ENCODE results near the gene RERE. TPM values are rescaled to one million over a fixed set of nuclear protein-coding genes. Genes with fewer than 3 reads are reported as not detected.
A peak's percentile ranks its signal among the peaks of the same experiment; 100 is the strongest.

Gene RERE
- total and polyA plus RNA-seq, 11 donors, result 53.5 to 236 (median 121) TPM

DNA sequence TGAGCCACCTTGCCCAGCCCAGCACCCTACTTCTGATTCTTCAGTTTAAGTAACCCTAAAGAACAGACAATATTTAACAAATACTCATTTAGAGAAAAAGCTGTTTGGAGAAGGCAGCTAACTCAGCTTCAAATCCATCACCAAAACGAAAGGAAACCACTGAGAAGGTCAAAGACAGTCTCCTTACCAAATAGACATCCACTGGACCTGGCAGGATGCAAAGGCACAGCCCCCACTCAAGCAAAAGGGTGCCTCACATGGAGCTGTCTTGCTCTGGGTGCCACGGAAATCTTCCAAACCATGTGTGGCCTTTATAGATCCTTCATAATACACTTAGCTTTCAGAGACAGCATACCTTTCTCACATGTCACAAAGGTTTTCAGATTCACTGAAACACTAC is 165.5 kb downstream of the RERE start:
- Histone ChIP-seq H3K4me1 (peaks cover 2 to 45% (median 35%) of the 10 kb centered on the region in 12 donors), H3K27me3 (no peaks in the 10 kb centered on the region), H3K27ac (peak overlapping the region; percentile 13 to 80 (median 64)), H3K4me3 (no peak overlapping the region), H3K36me3 (peaks cover 0 to 8% (median 0%) of the 10 kb centered on the region in 9 donors), H3K9me3 (no peaks in the 10 kb centered on the region)
- intact Hi-C loops (cut with DNase I), result no loop called here
- ATAC-seq (peak in 3 of 4 donors; percentile 22 to 36 (median 23)), DNase-seq (no peak)
- WGBS, 4 donors, result 30 to 55% (median 41%) methylated on average over 2 of the region's 2 CpGs
- TF ChIP-seq POLR2A (IDR thresholded peaks at IDR 0.05), result no peak
- TF ChIP-seq, protein P1, sequence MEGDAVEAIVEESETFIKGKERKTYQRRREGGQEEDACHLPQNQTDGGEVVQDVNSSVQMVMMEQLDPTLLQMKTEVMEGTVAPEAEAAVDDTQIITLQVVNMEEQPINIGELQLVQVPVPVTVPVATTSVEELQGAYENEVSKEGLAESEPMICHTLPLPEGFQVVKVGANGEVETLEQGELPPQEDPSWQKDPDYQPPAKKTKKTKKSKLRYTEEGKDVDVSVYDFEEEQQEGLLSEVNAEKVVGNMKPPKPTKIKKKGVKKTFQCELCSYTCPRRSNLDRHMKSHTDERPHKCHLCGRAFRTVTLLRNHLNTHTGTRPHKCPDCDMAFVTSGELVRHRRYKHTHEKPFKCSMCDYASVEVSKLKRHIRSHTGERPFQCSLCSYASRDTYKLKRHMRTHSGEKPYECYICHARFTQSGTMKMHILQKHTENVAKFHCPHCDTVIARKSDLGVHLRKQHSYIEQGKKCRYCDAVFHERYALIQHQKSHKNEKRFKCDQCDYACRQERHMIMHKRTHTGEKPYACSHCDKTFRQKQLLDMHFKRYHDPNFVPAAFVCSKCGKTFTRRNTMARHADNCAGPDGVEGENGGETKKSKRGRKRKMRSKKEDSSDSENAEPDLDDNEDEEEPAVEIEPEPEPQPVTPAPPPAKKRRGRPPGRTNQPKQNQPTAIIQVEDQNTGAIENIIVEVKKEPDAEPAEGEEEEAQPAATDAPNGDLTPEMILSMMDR (IDR thresholded peaks at IDR 0.05), result no peak

DNA sequence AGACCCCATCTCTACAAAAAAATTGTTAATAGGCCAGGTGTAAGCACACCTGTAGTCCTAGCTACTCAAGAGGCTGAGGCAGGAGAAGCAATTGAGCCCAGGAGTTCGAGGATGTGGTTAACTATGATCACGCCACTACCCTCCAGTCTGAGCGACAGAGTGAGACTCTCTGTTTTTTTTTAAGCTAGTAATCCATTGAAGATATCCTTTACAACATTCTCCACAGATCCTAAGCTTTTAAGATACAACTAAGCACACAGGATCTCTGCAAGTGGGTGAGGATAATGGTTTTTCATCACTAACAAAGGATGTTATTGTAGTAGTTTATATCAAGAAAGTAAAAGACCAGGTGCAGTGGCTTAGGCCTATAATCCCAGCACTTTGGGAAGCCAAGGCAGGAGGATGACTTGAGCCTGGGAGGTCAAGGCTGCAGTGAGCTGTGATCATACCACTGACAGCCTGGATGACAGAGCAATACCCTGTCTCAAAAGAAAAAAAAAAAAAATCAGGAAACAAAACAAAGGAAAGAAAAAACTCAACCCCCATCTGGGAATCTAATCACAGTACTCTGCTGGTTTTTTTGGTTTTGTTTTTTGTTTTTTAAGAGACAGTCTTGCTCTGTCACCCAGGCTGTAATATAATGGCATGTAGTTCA is 166.1 kb downstream of the RERE start:
- TF ChIP-seq, protein P1 (IDR thresholded peaks at IDR 0.05), result no peak
- TF ChIP-seq POLR2A (IDR thresholded peaks at IDR 0.05), result no peak
- DNase-seq (no peak), ATAC-seq (peak in 2 of 4 donors; percentile 32 to 68)
- Histone ChIP-seq H3K27me3 (no peaks in the 10 kb centered on the region), H3K4me3 (no peak overlapping the region), H3K4me1 (peaks cover 2 to 51% (median 36%) of the 10 kb centered on the region in 12 donors), H3K27ac (peak overlapping the region; percentile 13 to 80 (median 64)), H3K9me3 (no peaks in the 10 kb centered on the region), H3K36me3 (peaks cover 0 to 8% (median 0%) of the 10 kb centered on the region in 9 donors)
- intact Hi-C loops (cut with DNase I), result no loop called here
- 62 to 68% (median 66%) methylated on average over 3 of the region's 3 CpGs for WGBS, 4 donors

DNA sequence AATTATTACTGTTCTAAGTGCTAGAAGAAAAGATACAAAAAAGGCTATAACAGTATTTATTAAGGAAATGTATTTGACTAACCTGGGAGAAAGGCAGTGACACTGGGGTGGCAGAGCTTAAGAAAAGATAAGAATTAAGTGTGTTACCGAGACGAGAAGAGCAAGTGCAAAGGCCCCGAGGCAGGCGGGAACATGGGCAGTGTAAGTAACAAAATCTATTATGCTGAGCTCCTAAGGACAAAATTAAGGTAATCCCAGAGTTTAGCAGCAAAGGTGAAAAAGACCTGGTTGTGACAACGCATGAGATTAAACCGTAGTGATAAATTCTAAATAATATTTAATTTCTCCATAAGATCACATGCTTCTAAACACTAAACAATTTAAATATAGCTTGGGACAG is 167.6 kb downstream of the RERE start:
- H3K27me3 ChIP-seq, result no peaks in the 10 kb centered on the region
- intact Hi-C loops (cut with DNase I), result no loop called here
- H3K36me3 ChIP-seq, result peaks cover 0 to 3% (median 0%) of the 10 kb centered on the region in 9 donors
- no peaks in the 10 kb centered on the region for H3K9me3 ChIP-seq
- WGBS, 4 donors, result 88 to 97% (median 96%) methylated on average over 6 of the region's 6 CpGs
- H3K4me1 ChIP-seq, result peaks cover 2 to 53% (median 36%) of the 10 kb centered on the region in 12 donors
- H3K4me3 ChIP-seq, result no peak overlapping the region
- DNase-seq (no peak), ATAC-seq (no peak)
- peak overlapping the region in 3 of 12 donors; percentile 32 to 77 (median 39) for H3K27ac ChIP-seq
- TF ChIP-seq POLR2A (IDR thresholded peaks at IDR 0.05), result no peak
- TF ChIP-seq, protein P1 (IDR thresholded peaks at IDR 0.05), result no peak

- Histone ChIP-seq H3K4me1 (peaks cover 2 to 54% (median 39%) of the 10 kb centered on the region in 12 donors), H3K36me3 (no peaks in the 10 kb centered on the region), H3K9me3 (no peaks in the 10 kb centered on the region), H3K4me3 (no peak overlapping the region), H3K27ac (peak overlapping the region in 5 of 12 donors; percentile 5 to 53 (median 39)), H3K27me3 (no peaks in the 10 kb centered on the region)
- TF ChIP-seq POLR2A (IDR thresholded peaks at IDR 0.05), result no peak
- TF ChIP-seq, protein P1 (IDR thresholded peaks at IDR 0.05), result no peak
- intact Hi-C loops (cut with DNase I), result no loop called here
- ATAC-seq (peak in 1 of 4 donors; percentile 57), DNase-seq (no peak)
- WGBS, 4 donors, result 47 to 60% (median 56%) methylated on average over 1 of the region's 1 CpG
Observed at GRCh38 chr1:8649027-8649426, 168.4 kb downstream of the RERE start.

Measured in heart left ventricle (tissue), 16 donors.